Neural cell (in vitro differentiated cells): Measurements from ENCODE around the gene CYP4A22. TPM values are rescaled to one million over a fixed set of nuclear protein-coding genes. Genes with fewer than 3 reads are reported as not detected.
A peak's percentile ranks its signal among the peaks of the same experiment; 100 is the strongest.
"Not testable (repeated sequence)": the region's sequence is repeated elsewhere in the genome, so short reads cannot be mapped to it uniquely, and the experiment has no call there.

Experiments used
- H2AFZ ChIP-seq: fragments of 200-600, 300-800 bp; sonication (generic), shearing (Covaris generic); 2 replicates; pipeline ENCODE4 v1.6.0; 2014; ENCODE audit warnings: low read depth, mild to moderate bottlenecking, antibody characterized with exemption, low read length, moderate library complexity
- H3F3A ChIP-seq: fragments of 200-600 bp; shearing (Covaris generic); 2 replicates; pipeline ENCODE4 v1.6.1; 2016; ENCODE audit warnings: mild to moderate bottlenecking, moderate library complexity, mixed read lengths, antibody characterized with exemption, low read length; ENCODE audit not compliant: insufficient read depth, poor library complexity, severe bottlenecking
- H3K27ac ChIP-seq: fragments of 200-600, 300-800 bp; sonication (generic), shearing (Covaris generic); 2 replicates; pipeline ENCODE4 v1.5.1; 2014; ENCODE audit warnings: mild to moderate bottlenecking, low read length, moderate library complexity
- H3K27me3 ChIP-seq: fragments of 300-800, 200-600 bp; sonication (generic), shearing (Covaris generic); 2 replicates; pipeline ENCODE4 v1.6.0; 2014; ENCODE audit warnings: mild to moderate bottlenecking, low read depth, low read length, moderate library complexity; ENCODE audit not compliant: insufficient read depth
- H3K36me3 ChIP-seq: fragments of 300-800, 200-600 bp; sonication (generic), shearing (Covaris generic); 2 replicates; pipeline ENCODE4 v1.5.1; 2014; ENCODE audit warnings: mild to moderate bottlenecking, antibody characterized with exemption, low read length, moderate library complexity; ENCODE audit not compliant: insufficient read depth
- H3K4me2 ChIP-seq: fragments of 300-800, 200-600 bp; sonication (generic), shearing (Covaris generic); 2 replicates; pipeline ENCODE4 v1.6.0; 2014; ENCODE audit warnings: mild to moderate bottlenecking, low read length
- H3K4me3 ChIP-seq: fragments of 300-800, 200-600 bp; sonication (generic), shearing (Covaris generic); 2 replicates; pipeline ENCODE4 v1.5.1; 2014; ENCODE audit warnings: mild to moderate bottlenecking, low read length, moderate library complexity
- H3K79me2 ChIP-seq: fragments of 200-600 bp; shearing (Covaris generic); replicated peaks from 2 replicates; pipeline ENCODE4 v1.6.0; 2014; ENCODE audit warnings: mild to moderate bottlenecking, low read length, moderate library complexity; ENCODE audit not compliant: insufficient read depth
- H3K9ac ChIP-seq: fragments of 300-800, 200-600 bp; sonication (generic), shearing (Covaris generic); 2 replicates; pipeline ENCODE4 v1.6.1; 2016; ENCODE audit warnings: mild to moderate bottlenecking, low read length, mixed read lengths
- H3K9me2 ChIP-seq: fragments of 200-600 bp; shearing (Covaris generic); 2 replicates; pipeline ENCODE4 v1.6.1; 2016; ENCODE audit warnings: mild to moderate bottlenecking, low read length, mixed read lengths; ENCODE audit not compliant: insufficient read depth
- H3K9me3 ChIP-seq: fragments of 200-600, 300-800 bp; sonication (generic), shearing (Covaris generic); 2 replicates; pipeline ENCODE4 v1.6.1; 2016; ENCODE audit warnings: mild to moderate bottlenecking, mixed run types, low read length, moderate library complexity, mixed read lengths
- H4K20me1 ChIP-seq: fragments of 200-600 bp; shearing (Covaris generic); 2 replicates; pipeline ENCODE4 v1.6.1; 2016; ENCODE audit warnings: mild to moderate bottlenecking, mixed run types; ENCODE audit not compliant: insufficient read depth
- CTCF ChIP-seq: fragments of 450-650 bp; IDR thresholded peaks from 2 replicates; pipeline ENCODE4 v1.5.1; 2014; ENCODE audit warnings: antibody characterized with exemption, mild to moderate bottlenecking, moderate library complexity; ENCODE audit not compliant: poor library complexity, severe bottlenecking
- EP300 ChIP-seq: fragments of 450-650 bp; conservative IDR thresholded peaks from 2 replicates; pipeline ENCODE4 v1.6.1; 2014; ENCODE audit warnings: antibody characterized with exemption, mild to moderate bottlenecking, moderate library complexity; ENCODE audit not compliant: poor library complexity, severe bottlenecking
- EZH2 ChIP-seq: fragments of 200-600, 300-800 bp; shearing (Covaris generic), sonication (generic); IDR thresholded peaks from 2 replicates; pipeline ENCODE4 v1.6.1; 2014; ENCODE audit warnings: antibody characterized with exemption, low read length, borderline replicate concordance, mild to moderate bottlenecking; ENCODE audit not compliant: insufficient read depth, poor library complexity, severe bottlenecking
- MXI1 ChIP-seq: fragments of 450-650 bp; conservative IDR thresholded peaks from 2 replicates; pipeline ENCODE4 v1.6.1; 2014; ENCODE audit warnings: antibody characterized with exemption, mild to moderate bottlenecking; ENCODE audit not compliant: poor library complexity, severe bottlenecking
- RAD21 ChIP-seq: fragments of 450-650 bp; conservative IDR thresholded peaks from 2 replicates; pipeline ENCODE4 v1.6.1; 2014; ENCODE audit warnings: antibody characterized with exemption, mild to moderate bottlenecking, moderate library complexity
- SMC3 ChIP-seq: fragments of 450-650 bp; conservative IDR thresholded peaks from 2 replicates; pipeline ENCODE4 v1.6.1; 2014; ENCODE audit warnings: antibody characterized with exemption, mild to moderate bottlenecking, moderate library complexity; ENCODE audit not compliant: poor library complexity
- polyA plus RNA-seq: library from polyadenylated mRNA; depleted of rRNA; stranded (reverse); fragments of >200 nt; gene quantifications from 2 replicates; pipeline ENCODE4 v1.2.3, GENCODE V29; 2014

Gene CYP4A22
- polyA plus RNA-seq, 1 donor from 2014 or later = not detected

DNA sequence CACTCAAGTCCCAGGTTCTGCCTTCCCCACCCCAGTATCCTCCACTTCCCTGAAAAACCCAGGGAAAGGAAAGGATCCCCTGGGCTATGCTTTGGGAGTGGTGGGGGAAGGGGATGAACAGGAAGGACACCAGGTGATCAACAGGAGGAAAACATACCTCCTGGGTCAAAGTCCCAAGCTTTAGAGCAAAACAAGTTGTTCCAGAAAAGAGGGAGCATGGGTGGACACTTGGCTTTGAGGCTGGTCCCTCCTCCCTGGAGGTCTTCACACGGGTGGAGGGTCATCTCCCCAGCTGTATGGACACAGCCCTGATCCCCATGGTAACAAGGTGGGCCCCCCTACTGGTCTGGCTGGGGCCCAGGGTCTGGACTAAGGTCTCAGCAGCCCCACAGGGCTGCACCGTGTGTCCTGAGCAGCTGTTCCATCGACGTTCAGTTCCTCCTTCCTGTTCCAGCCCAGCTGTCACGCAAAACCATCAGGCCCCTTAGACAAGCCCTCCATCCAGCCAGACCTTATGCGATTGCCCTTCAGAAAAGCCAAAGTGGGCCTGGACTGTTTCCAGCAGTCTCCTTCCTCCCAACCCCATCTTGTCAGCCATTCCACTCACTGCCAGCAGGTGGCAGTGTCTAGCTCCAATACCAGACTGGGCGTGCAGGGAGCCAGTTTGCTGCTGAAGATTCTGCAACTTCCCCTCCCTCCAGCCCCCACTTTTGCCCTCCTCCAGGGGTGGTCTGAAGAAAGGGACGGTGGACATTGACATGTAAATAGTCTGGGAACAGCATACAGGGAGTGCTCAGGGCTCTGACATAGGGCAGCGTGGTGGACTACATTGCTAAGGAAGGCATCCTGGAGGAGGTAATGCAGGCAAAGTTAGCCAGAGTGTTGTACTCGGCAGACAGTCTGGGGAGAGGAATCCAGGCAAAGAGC, 55.5 kb downstream of the CYP4A22 start:
- H3K4me3 ChIP-seq = no peak overlapping the region
- no peaks in the 10 kb centered on the region for H3K9me2 ChIP-seq
- no peak overlapping the region for H3K27ac ChIP-seq
- no peaks in the 10 kb centered on the region for H3K27me3 ChIP-seq
- H2AFZ ChIP-seq = no peak overlapping the region
- no peak overlapping the region for H3K9ac ChIP-seq
- no peaks in the 10 kb centered on the region for H3K36me3 ChIP-seq
- no peaks in the 10 kb centered on the region for H4K20me1 ChIP-seq
- no peak overlapping the region for H3K4me2 ChIP-seq
- H3K9me3 ChIP-seq = no peaks in the 10 kb centered on the region
- H3F3A ChIP-seq = no peaks in the 10 kb centered on the region
- TF ChIP-seq SMC3 (peak; percentile 84), EZH2 (no peak), RAD21 (peak; percentile 76), MXI1 (no peak), CTCF (peak; percentile 88)
- no peaks in the 10 kb centered on the region for H3K79me2 ChIP-seq

DNA sequence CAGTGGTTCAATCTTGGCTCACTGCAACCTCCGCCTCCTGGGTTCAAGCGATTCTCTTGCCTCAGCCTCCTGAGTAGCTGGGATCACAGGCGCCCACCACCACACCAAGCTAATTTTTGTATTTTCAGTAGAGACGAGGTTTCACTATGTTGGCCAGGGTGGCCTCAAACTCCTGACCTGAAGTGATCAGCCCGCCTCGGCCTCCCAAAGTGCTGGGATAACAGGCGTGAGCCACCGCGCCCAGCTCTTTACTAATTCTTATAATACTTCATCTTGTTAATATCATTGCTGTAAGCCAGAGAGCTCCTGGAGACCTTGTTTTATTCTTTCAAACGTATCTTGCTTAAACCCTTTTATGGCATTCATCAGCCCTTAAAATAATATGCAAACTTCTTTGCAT, 56.3 kb downstream of the CYP4A22 start:
- H3K27me3 ChIP-seq, H3K9me2 ChIP-seq, H3K79me2 ChIP-seq, H3K9me3 ChIP-seq, H3F3A ChIP-seq, H4K20me1 ChIP-seq, H3K4me2 ChIP-seq, H3K27ac ChIP-seq, H3K4me3 ChIP-seq, H3K36me3 ChIP-seq, H2AFZ ChIP-seq, H3K9ac ChIP-seq: not testable (repeated sequence)

DNA sequence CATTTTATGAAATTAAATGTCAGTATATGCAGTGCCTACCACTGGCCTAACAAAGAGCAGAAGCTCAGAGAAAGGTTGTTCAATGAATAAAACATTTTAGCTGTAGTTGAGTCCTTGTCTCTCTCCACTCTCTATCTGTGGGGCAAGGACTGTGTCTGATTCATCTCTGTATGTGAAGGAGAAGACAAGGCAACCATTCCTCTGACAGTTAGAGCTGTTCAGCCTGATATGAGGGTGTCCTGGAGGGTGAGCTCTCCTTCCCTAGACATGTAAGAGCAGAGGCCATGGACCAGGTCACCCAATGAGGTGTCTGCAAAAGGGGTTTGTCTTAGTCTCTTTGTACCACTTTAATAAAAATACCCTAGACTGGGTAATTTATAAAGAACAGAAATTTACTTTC, 57.1 kb downstream of the CYP4A22 start:
- no peaks in the 10 kb centered on the region for H4K20me1 ChIP-seq
- no peak overlapping the region for H3K9ac ChIP-seq
- H3K79me2 ChIP-seq = no peaks in the 10 kb centered on the region
- no peaks in the 10 kb centered on the region for H3K27me3 ChIP-seq
- no peak for TF ChIP-seq EZH2
- no peak for TF ChIP-seq RAD21
- TF ChIP-seq EP300 = no peak
- no peak overlapping the region for H2AFZ ChIP-seq
- no peaks in the 10 kb centered on the region for H3F3A ChIP-seq
- no peak overlapping the region for H3K27ac ChIP-seq
- no peaks in the 10 kb centered on the region for H3K9me3 ChIP-seq
- no peak overlapping the region for H3K4me3 ChIP-seq
- H3K36me3 ChIP-seq = no peaks in the 10 kb centered on the region
- no peaks in the 10 kb centered on the region for H3K9me2 ChIP-seq
- H3K4me2 ChIP-seq = no peak overlapping the region

DNA sequence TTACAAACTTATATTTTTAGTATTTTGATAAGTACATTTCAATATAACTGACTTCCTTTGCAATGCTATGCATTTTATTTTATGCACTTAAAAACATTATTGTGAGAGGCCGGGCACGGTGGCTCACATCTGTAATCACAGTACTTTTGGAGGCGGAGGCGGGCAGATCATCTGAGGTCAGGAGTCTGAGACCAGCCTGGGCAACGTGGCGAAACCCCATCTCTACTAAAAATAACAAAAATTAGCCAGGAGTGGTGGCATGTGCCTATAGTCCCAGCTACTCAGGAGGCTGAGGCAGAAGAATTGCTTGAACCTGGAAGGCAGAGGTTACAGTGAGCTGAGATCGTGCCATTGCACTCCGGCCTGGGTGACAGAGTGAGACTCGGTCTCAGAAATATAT, 58.7 kb downstream of the CYP4A22 start:
- H3K27me3 ChIP-seq, H3K79me2 ChIP-seq, H3F3A ChIP-seq, H3K4me3 ChIP-seq, H4K20me1 ChIP-seq, H3K9ac ChIP-seq, H3K36me3 ChIP-seq, H3K9me2 ChIP-seq, H3K27ac ChIP-seq, H3K9me3 ChIP-seq, H3K4me2 ChIP-seq, H2AFZ ChIP-seq: not testable (repeated sequence)
